ENCODE results near the gene RAPGEF1.

- TF ChIP-seq CTCF (IDR thresholded peaks at IDR 0.05), result peak; percentile 93
- TF ChIP-seq CEBPB (IDR thresholded peaks at IDR 0.05), result no peak
- no peak for TF ChIP-seq FOXS1 (CRISPR knock-in tag; IDR thresholded peaks at IDR 0.05)
- TF ChIP-seq RFX5 (IDR thresholded peaks at IDR 0.05), result no peak
- no peak for TF ChIP-seq SREBF2 (IDR thresholded peaks at IDR 0.05)
Measured at GRCh38 chr9:131762356-131762932, 22.6 kb upstream of the RAPGEF1 start.
